Astrocyte of the cerebellum (primary cell): ENCODE measurements around the gene SESN3.

Source experiments
- DNase-seq: peaks from one replicate; pipeline ENCODE4 v3.0.0-alpha.2; 2011; ENCODE audit warnings: low read depth
- H3K4me3 ChIP-seq: 2 replicates; pipeline ENCODE4 v1.5.1; 2011; ENCODE audit warnings: mild to moderate bottlenecking, low read depth, low read length, moderate library complexity
- in situ Hi-C: cut with HindIII; loops from 2 replicates; pipeline ENCODE4 v1.10.0; 2017; ENCODE audit warnings: low sequenced_read_pairs
- TF ChIP-seq, protein P1 (sequence below): IDR thresholded peaks from 2 replicates; pipeline ENCODE4 v1.5.1; 2012; ENCODE audit warnings: low read length, low read depth, moderate library complexity, mild to moderate bottlenecking; ENCODE audit errors: missing control alignments

SESN3 gene

DNA sequence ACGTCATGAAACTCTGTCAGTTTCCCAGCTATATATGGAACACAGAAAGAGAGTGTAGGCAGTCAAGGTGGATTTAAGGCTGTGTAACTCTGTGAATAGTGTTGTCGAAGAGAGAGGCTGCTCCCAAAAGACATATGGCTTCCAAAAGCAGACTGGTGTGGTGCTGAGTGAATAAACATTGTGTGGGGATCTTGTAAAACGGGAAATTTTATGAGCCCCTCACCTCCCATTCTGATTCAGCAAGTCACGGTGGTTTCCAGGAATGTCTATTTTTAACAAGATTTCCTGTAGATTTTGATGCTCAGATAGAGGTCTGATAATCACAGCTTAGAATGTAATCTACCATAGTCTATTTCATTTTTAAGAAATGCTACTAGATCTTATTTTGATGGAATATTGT lies 67.9 kb downstream of the SESN3 start:
- TF ChIP-seq, protein P1, sequence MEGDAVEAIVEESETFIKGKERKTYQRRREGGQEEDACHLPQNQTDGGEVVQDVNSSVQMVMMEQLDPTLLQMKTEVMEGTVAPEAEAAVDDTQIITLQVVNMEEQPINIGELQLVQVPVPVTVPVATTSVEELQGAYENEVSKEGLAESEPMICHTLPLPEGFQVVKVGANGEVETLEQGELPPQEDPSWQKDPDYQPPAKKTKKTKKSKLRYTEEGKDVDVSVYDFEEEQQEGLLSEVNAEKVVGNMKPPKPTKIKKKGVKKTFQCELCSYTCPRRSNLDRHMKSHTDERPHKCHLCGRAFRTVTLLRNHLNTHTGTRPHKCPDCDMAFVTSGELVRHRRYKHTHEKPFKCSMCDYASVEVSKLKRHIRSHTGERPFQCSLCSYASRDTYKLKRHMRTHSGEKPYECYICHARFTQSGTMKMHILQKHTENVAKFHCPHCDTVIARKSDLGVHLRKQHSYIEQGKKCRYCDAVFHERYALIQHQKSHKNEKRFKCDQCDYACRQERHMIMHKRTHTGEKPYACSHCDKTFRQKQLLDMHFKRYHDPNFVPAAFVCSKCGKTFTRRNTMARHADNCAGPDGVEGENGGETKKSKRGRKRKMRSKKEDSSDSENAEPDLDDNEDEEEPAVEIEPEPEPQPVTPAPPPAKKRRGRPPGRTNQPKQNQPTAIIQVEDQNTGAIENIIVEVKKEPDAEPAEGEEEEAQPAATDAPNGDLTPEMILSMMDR, result no peak
- in situ Hi-C loops, result no loop called here
- no peak overlapping the region for H3K4me3 ChIP-seq
- no peak for DNase-seq

DNA sequence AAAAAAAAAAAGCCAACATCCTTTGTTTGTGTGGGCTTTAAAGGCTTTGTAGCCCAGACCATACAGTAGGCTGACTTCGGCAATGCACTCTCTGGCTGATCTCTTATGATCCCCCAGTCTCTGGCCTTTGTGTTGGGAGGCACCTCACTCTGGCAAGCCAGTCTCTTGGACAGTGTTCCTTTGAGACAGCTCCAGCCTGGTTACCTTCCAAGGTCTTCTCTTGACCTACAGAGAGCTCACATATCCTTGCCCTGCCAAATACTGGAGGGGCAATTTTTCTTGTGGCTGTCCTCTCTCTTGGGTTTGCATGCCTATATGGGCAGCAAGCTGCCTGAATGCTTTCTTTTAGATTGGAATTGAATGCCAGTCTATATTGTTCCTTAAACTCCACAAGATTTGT lies 69.8 kb downstream of the SESN3 start:
- in situ Hi-C loops, result no loop called here
- DNase-seq, result no peak
- TF ChIP-seq, protein P1, result no peak
- H3K4me3 ChIP-seq, result no peak overlapping the region

DNA sequence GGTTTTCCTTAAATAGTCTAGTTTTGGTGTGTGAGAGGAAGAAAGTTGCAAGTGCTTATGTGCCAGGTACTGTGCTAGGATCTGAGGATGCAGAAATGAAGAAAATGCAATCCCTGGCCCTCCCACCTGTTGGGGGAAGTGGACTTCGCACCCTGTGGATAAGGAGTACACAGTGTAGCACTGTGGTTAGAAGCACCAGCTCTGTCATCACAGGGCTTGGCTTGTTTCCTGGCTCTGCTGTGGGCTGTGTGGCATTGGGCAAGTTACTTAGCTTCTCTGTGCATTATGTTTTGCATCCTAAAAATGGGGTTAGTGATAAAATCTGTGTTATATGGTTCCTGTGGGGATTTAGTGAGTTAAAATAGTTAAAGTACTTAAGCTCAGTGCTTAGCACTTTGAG lies 73.2 kb downstream of the SESN3 start:
- no peak for DNase-seq
- TF ChIP-seq, protein P1, result no peak
- no peak overlapping the region for H3K4me3 ChIP-seq
- in situ Hi-C loops, result no loop called here

DNA sequence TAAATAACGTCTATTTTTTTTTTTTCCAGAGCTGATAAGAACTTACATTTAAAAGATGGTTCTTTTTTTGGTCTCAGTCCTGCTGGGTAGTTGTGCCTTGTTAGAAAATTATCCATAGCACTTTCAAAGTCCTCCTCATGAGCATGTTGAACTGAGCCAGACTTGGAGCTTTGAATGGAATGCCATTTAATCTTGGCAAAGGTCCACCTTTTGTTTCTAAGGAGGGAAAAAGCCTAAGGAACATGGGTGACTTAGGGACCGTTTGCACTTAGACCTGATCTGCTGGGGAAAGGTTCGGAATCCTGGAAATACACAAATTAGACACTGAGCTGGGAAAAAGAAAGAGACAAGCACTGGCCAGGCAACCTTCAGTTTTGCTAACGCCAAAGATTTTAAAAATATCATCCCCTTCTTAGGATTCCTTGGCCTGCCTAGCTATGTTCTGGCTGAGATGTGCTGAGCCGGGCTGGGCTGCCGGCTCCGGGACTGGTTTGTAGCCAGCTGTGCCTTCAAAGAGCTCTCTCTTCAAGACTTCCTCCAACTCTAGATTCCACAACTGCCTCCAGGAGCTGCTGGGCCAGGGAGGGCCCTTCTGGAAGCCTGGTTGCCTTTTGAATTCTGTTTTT lies 74.0 kb downstream of the SESN3 start:
- no peak for DNase-seq
- TF ChIP-seq, protein P1, result no peak
- in situ Hi-C loops, result no loop called here
- no peak overlapping the region for H3K4me3 ChIP-seq

DNA sequence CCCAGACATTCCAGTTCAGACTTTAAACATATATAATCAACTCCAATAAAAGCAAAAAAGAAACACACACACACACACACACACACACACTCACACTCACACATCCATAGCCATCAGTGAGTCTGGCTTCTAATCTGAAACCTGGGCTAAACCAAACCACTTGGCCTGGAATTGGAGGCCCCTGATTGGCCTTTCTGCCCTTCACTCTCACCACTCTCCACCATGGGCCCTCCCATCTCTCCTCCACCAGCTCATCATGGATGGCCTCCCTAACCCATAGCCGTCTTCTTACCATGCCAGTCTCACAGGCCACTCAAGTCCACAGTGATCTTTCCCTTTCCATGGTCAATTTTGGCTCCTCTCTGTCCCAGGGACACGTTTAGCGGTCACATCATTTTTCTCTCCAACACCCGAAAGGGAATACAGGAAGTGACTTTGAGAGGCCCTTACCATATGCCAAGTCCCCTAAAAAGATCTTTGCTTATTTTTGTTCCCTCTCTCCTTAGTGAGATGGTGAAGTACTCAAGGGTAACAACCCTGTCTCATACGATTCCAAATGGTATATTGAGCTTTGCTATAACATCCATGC lies 74.8 kb downstream of the SESN3 start:
- no peak for DNase-seq
- in situ Hi-C loops, result no loop called here
- H3K4me3 ChIP-seq, result no peak overlapping the region
- TF ChIP-seq, protein P1, result no peak

DNA sequence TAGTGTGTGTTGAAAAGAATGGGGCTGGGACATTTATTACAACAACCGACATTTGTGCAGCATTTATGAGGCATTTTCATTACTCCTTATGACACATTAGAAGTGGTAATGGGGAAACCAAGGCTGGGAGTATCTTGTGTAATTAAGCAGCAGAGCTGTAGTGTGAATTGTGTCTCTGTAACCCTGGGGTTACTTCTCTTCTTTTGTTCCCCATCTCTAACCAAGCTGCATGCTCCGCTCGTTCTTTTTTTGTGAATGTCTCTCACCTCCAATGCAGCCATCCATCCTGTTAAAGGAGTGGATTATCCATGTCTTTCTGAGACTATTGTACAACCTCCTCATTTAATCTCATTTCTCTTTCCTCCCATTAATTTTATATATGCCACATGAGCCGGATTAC lies 75.6 kb downstream of the SESN3 start:
- no peak overlapping the region for H3K4me3 ChIP-seq
- in situ Hi-C loops, result no loop called here
- no peak for DNase-seq
- TF ChIP-seq, protein P1, result no peak
